WI38 (cell line): ENCODE results near the gene MAN2B1.
"Not testable (repeated sequence)": the region's sequence is repeated elsewhere in the genome, so short reads cannot be mapped to it uniquely, and the experiment has no call there.

Experiments used
- H3K4me3 ChIP-seq: 2 replicates; pipeline ENCODE4 v1.5.1; 2011; ENCODE audit warnings: low read depth, mild to moderate bottlenecking, control low read depth, low read length
- TF ChIP-seq, protein P1 (sequence below): IDR thresholded peaks from 2 replicates; pipeline ENCODE4 v1.5.1; 2012; ENCODE audit warnings: low read depth, mild to moderate bottlenecking, control low read depth, low read length

MAN2B1 gene

DNA sequence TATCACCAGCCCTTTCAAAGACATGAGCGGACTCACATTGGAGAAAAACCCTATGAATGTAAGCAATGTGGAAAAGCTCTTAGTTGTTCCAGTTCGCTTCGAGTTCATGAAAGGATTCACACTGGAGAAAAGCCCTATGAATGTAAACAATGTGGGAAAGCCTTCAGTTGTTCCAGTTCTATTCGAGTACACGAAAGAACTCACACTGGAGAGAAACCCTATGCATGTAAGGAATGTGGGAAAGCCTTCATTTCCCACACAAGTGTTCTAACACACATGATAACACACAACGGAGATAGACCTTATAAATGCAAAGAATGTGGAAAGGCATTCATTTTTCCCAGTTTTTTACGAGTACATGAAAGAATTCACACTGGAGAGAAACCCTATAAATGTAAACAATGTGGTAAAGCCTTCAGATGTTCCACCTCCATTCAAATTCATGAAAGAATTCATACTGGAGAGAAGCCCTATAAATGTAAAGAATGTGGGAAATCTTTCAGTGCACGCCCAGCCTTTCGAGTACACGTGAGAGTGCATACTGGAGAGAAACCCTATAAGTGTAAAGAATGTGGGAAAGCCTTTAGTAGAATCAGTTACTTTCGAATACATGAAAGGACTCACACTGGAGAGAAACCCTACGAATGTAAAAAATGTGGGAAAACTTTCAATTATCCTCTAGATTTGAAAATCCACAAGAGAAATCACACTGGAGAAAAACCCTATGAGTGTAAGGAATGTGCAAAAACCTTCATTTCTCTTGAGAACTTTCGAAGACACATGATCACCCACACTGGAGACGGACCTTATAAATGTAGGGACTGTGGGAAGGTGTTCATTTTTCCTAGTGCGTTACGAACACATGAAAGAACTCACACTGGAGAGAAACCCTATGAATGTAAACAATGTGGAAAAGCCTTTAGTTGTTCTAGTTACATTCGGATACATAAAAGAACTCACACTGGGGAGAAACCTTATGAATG lies 38.2 kb downstream of the MAN2B1 start:
- H3K4me3 ChIP-seq = no peak overlapping the region
- TF ChIP-seq, protein P1, sequence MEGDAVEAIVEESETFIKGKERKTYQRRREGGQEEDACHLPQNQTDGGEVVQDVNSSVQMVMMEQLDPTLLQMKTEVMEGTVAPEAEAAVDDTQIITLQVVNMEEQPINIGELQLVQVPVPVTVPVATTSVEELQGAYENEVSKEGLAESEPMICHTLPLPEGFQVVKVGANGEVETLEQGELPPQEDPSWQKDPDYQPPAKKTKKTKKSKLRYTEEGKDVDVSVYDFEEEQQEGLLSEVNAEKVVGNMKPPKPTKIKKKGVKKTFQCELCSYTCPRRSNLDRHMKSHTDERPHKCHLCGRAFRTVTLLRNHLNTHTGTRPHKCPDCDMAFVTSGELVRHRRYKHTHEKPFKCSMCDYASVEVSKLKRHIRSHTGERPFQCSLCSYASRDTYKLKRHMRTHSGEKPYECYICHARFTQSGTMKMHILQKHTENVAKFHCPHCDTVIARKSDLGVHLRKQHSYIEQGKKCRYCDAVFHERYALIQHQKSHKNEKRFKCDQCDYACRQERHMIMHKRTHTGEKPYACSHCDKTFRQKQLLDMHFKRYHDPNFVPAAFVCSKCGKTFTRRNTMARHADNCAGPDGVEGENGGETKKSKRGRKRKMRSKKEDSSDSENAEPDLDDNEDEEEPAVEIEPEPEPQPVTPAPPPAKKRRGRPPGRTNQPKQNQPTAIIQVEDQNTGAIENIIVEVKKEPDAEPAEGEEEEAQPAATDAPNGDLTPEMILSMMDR = no peak

DNA sequence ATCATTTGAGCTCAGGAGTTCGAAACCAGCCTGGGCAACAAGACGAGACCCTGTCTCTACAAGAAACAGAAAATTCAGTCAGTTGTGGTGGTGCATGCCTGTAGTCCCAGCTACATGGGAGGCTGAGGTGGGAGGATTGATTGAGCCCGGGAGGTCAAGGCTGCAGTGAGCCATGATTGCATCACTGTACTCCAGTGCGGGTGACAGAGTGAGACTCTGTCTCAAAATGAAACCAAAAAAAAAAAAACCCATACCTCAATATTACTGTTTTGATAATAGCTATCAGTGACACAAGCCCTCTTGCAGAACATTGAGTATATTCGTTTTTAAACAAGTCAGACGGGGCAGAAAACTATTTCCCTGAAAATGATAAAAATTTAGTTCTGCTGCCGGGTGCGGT lies 39.6 kb downstream of the MAN2B1 start:
- no peak overlapping the region for H3K4me3 ChIP-seq
- TF ChIP-seq, protein P1 = no peak

DNA sequence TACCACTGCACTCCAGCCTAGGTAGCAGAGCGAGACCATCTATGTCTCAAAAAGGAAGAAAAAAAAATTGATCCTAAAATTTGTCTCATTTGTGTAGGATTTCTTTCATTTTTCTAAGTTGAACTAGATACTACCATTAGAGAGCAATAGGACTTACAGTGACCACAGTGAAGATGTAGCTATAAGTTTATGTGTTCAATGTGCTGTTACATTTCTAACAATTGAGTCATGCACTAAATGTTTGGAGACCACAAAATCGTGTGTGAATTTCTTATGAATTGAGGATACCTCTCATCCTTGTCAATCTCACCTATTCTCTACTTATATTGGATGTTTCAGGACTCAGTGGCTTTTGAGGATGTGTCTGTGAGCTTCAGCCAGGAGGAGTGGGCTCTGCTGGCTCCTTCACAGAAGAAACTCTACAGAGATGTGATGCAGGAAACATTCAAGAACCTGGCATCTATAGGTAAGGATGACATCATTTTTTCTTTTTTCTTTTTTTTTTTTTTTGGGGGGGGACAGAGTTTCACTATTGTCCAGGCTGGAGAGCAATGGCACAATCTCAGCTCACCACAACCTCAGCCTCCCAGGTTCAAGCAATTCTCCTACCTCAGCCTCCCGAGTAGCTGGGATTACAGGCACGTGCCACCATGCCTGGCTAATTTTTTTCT lies 43.0 kb downstream of the MAN2B1 start:
- no peak overlapping the region for H3K4me3 ChIP-seq
- TF ChIP-seq, protein P1 = no peak

DNA sequence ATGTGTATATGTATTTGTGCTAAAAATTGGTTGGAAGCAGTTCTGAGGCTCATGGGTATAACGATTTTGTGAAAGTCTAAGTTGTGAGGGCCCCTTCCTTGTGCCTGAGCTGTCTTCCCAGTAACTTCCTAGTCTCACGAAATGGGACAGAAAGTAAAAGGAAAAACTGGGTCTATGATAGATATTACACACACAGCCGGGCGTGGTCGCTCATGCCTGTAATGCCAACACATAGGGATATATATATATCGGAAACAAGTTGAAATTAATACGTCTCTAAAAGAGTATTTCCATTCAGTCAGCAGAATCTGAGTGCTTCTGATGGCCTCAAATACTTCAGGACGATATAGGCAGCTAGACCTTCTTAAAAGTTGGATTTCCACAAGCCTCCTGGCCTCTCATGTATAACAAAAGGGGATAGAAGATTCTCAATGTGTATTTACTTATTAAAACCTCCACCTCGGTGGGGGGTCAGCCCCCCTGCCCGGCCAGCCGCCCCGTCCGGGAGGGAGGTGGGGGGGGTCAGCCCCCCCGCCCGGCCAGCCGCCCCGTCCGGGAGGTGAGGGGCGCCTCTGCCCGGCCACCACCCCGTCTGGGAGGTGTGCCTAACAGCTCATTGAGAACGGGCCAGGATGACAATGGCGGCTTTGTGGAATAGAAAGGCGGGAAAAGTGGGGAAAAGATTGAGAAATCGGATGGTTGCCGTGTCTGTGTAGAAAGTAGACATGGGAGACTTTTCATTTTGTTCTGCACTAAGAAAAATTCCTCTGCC lies 45.1 kb downstream of the MAN2B1 start:
- H3K4me3 ChIP-seq = not testable (repeated sequence)

DNA sequence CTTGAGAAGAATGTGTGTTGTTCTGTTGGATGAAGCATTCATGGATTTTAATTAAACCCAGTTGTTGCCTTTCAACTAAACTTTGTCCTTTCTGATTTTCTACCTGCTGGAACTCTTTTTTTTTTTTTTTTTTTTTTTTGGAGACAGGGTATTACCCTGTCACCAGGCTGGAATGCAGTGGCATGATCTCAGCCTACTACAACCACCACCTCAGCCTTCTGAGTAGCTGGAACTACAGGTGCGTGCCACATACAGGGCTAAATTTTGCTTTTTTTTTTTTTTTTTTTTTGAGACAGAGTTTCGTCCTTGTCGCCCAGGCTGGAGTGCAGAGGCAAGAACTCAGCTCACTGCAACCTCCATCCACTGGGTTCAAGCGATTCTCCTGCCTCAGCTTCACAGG lies 48.9 kb downstream of the MAN2B1 start:
- H3K4me3 ChIP-seq = no peak overlapping the region
- TF ChIP-seq, protein P1 = no peak

DNA sequence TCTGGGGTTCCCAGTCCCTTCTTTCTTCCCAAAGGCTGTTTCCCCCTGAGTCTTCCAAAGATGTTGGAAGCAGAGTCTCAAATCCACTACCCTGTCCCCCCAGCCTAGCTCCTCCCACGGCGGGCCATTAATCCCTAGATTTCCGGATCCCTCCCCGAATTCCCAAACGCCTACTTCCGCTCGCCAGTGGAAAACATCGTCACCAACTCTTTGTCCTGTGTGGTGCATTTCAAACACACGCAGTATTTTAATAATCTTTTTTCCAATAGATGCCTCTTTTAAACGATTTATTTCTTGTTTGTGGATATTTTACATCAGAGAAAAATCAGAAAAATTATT lies 55.2 kb downstream of the MAN2B1 start:
- TF ChIP-seq, protein P1 = no peak
- peak overlapping the region; percentile 92 for H3K4me3 ChIP-seq

DNA sequence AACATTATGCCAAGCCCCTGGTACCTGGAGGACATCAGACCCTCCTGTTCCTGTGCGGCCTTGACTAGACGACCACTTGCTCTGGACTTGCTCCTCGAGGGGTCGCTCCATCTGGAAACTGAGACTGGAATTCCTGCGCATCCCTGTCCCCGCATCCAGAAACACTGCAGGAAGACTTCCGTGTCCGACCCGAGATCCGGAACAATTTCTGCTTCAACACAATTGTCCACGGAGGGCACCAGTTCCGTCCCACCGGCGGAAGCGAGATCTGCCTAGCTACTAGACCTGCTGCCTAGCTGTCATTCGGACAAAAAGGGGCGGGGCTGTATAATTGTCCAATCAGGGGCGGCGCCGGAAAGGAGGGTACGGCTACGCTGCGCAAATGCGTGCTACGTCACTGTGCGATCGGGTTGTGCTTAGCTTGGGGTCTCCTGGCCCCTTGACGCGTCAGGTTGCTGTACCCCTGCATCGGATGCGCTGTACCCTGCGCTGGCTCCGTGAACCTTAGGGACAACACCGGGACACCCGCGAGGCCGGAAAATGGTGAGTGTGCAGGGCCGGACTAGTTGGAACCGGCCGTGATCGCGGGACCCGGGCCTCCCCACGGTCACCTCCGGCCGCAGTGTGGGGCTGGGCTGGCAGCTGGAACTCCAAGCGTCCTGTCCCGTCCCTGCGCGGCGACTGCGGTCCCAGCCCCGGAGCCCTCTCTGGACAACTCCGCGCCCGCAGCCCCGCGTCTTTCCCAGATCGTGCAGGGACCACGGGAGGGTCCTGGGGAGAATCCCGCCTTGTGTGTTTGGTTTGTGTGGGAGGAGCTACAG lies 55.8 kb downstream of the MAN2B1 start, which contains the start of the genes ZNF490 and ZNF791:
Gene ZNF490 (minus strand): TSS at position 274 of the 821 bp plus-strand sequence. CDS start 133 bp downstream, at position 141.
Gene ZNF791 (plus strand): TSS at position 381 of the 821 bp plus-strand sequence. CDS start 160 bp downstream, at position 541.
- peak within 1 kb of the TSS; percentile 92 for H3K4me3 ChIP-seq
- TF ChIP-seq, protein P1 = no peak
